Fibroblast of mammary gland (primary cell): Measurements from ENCODE around the gene RASA1.

Source experiments
- DNase-seq: peaks from one replicate; pipeline ENCODE4 v3.0.0-alpha.2; 2010; ENCODE audit warnings: low read depth
- H3K4me3 ChIP-seq: 2 replicates; pipeline ENCODE4 v1.5.1; 2011; ENCODE audit warnings: low read depth, mild to moderate bottlenecking, low read length, moderate library complexity; ENCODE audit not compliant: control insufficient read depth
- TF ChIP-seq, protein P1 (sequence below): conservative IDR thresholded peaks from 2 replicates; pipeline ENCODE4 v1.5.1; 2011; ENCODE audit warnings: low read depth, low read length, inconsistent platforms; ENCODE audit not compliant: control insufficient read depth, insufficient read depth

RASA1 gene

DNA sequence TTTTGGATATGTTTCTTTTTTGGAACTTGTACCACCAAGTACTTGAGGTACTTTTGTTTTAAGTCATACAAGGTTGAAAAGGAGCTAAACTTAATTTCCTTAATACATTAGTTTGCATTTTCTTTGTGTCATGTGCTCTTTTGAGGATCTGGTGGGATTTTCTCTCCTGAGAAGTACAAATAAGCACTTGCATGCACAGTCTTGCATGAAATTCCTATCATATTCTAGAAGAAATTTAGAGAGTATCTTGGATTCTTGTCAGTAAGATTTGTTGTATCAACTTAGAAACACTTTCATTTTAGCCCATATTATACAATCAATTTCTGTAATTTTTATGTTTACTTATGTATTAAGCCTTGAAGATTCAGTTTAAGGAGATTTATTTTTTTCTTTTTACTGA is 80.2 kb downstream of the RASA1 start:
- no peak for DNase-seq
- H3K4me3 ChIP-seq = no peak overlapping the region
- TF ChIP-seq, protein P1, sequence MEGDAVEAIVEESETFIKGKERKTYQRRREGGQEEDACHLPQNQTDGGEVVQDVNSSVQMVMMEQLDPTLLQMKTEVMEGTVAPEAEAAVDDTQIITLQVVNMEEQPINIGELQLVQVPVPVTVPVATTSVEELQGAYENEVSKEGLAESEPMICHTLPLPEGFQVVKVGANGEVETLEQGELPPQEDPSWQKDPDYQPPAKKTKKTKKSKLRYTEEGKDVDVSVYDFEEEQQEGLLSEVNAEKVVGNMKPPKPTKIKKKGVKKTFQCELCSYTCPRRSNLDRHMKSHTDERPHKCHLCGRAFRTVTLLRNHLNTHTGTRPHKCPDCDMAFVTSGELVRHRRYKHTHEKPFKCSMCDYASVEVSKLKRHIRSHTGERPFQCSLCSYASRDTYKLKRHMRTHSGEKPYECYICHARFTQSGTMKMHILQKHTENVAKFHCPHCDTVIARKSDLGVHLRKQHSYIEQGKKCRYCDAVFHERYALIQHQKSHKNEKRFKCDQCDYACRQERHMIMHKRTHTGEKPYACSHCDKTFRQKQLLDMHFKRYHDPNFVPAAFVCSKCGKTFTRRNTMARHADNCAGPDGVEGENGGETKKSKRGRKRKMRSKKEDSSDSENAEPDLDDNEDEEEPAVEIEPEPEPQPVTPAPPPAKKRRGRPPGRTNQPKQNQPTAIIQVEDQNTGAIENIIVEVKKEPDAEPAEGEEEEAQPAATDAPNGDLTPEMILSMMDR = no peak

DNA sequence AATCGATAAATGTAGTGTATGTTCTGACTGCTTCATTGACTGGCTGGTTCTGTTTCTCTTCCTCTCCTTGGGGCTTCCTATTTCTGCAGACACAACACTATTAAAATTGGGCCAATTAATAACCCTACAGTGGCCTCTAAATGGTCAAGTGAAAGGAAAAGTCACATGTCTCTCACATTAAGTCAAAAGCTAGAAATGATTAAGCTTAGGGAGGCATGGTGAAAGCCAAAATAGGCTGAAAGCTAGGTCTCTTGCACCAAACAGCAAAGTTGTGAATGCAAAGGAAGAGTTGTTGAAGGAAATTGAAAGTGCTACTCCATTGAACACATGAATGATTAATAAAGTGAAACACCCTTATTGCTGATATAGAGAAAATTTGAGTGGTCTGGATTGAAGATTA is 86.8 kb downstream of the RASA1 start:
- H3K4me3 ChIP-seq = no peak overlapping the region
- TF ChIP-seq, protein P1 = no peak
- DNase-seq = no peak

DNA sequence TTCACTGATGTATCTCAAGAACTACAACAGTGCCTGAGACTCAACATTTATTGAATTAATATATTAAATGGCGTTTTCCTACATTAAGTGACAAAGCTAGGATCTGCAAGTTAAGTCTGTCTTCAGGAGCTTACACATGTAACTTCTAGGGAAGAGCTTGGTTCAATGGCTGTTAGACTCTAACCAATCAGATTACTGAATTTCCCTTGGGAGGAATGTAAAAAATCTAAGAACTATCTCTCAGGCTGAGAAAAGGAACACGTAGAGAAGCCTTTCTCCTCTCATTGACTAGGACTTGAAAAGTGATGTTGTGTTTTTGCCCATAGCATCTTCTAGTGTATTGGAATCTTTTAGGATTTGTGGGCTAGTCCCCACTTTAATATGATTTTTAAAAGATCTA is 91.4 kb downstream of the RASA1 start:
- TF ChIP-seq, protein P1 = no peak
- no peak overlapping the region for H3K4me3 ChIP-seq
- DNase-seq = no peak

DNA sequence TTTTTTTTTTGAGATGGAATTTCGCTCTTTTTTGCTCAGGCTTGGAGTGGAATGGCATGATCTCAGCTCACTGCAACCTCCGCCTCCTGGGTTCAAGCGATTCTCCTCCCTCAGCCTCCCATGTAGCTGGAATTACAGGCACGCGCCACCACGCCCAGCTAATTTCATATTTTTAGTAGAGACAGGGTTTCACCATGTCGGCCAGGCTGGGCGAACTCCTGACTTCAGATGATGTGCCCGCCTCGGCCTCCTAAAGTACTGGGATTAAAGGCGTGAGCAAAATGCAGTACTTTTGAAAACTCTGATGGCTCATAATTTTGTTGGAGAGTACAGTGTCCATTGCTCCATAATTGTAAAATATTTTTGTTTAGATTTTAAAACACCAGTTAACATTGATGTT is 92.4 kb downstream of the RASA1 start:
- TF ChIP-seq, protein P1 = no peak
- no peak overlapping the region for H3K4me3 ChIP-seq
- DNase-seq = no peak

DNA sequence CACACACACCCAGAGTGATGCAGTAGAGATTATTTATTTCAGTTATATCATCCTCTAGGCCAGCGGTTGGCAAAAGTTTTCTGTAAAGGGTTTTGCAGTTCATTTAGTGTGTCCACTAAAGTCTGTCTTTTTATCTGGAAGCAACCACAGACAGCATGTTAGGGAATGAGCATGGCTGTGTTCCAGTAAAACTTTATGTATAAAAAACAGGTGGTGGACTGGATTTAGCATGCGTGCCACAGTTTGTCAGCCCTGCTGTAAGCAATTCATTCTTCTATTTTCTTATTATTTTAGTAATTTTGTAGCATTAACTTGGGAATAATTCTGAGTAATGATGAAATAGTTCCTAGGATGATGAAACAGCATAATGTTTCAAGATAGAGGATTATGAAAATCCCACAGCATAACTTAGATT is 93.4 kb downstream of the RASA1 start:
- no peak overlapping the region for H3K4me3 ChIP-seq
- peak; percentile 54 for DNase-seq
- TF ChIP-seq, protein P1 = no peak

DNA sequence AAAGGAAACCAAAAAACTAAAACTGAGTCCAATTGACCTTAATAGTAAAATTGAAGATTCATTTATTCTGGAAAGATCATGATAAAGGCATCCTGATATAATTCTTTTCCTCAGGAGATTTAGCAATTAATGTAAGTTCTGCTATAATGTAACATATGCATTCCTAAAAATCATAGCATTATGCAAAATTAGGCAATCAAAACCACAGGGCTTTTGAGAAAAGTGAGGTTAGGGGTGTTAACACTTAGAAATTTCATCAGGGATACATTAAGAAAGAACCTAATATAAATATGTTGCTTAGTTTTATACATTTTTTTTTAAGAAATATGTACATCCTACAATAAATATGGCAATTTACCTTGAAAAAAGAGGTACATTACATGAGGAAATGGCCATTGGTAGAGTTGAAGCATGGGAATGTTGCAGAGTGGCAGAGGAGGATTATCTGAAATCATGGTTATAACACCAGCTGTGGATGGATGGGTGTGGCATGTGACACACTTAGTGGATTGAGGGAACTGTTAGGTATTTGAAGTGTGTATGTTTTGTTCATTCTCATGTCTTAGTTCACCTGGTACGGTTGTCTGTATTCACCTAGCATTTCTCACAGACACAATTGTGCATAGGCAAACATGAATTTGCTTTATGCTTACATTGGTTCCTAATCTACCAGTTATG is 94.0 kb downstream of the RASA1 start:
- TF ChIP-seq, protein P1 = no peak
- no peak for DNase-seq
- no peak overlapping the region for H3K4me3 ChIP-seq

DNA sequence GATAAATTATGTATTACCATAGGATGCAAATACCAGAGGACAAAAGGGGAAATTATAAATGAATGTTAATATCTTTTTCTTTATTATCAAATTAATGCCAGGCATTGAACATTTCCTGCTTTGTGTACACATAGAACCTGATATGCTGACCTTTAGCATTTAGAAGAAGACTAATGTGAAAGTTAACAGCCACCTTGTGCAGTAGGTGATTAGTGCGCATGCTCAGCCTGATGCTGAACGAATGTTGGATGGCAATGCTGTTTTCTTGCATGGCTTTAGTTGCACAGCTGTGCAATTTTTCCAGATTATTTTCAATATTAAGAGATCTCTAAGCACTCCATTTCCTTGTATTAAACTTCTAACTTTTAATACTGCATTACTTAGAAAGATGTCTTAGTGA is 99.6 kb downstream of the RASA1 start:
- no peak for DNase-seq
- no peak overlapping the region for H3K4me3 ChIP-seq
- TF ChIP-seq, protein P1 = no peak
